Osteoblast (primary cell): ENCODE measurements around the gene PDE9A. TPM values are rescaled to one million over a fixed set of nuclear protein-coding genes. Genes with fewer than 3 reads are reported as not detected.

Experiments used
- DNase-seq: peaks from one replicate; pipeline ENCODE4 v3.0.0; 2011; ENCODE audit warnings: low spot score, mixed read lengths; ENCODE audit not compliant: insufficient read length; ENCODE audit errors: missing footprints
- H2AFZ ChIP-seq: 2 replicates; pipeline ENCODE4 v1.6.0; 2011; ENCODE audit warnings: mild to moderate bottlenecking, low read length
- H3K27ac ChIP-seq: 2 replicates; pipeline ENCODE4 v1.5.1; 2011; ENCODE audit warnings: mild to moderate bottlenecking, low read depth, low read length, moderate library complexity
- H3K27me3 ChIP-seq: 2 replicates; pipeline ENCODE4 v1.6.0; 2012; ENCODE audit warnings: mild to moderate bottlenecking, control low read depth, inconsistent platforms, low read length, moderate library complexity; ENCODE audit not compliant: insufficient read depth
- H3K36me3 ChIP-seq: 2 replicates; pipeline ENCODE4 v1.5.1; 2011; ENCODE audit warnings: mild to moderate bottlenecking, low read length, control low read depth, moderate library complexity; ENCODE audit not compliant: insufficient read depth
- H3K4me1 ChIP-seq: 2 replicates; pipeline ENCODE4 v1.5.1; 2011; ENCODE audit warnings: mild to moderate bottlenecking, low read length, control low read depth, moderate library complexity; ENCODE audit not compliant: insufficient read depth
- H3K4me2 ChIP-seq: 2 replicates; pipeline ENCODE4 v1.6.0; 2011; ENCODE audit warnings: mild to moderate bottlenecking, low read length; ENCODE audit not compliant: insufficient read depth
- H3K4me3 ChIP-seq: fragments of 200-600 bp; sonication (generic); 3 replicates; pipeline ENCODE4 v1.5.1; 2012; ENCODE audit warnings: mild to moderate bottlenecking, low read length, inconsistent platforms; ENCODE audit not compliant: insufficient read depth
- H3K79me2 ChIP-seq: 2 replicates; pipeline ENCODE4 v1.6.0; 2012; ENCODE audit warnings: mild to moderate bottlenecking, low read length, control low read depth, inconsistent platforms; ENCODE audit not compliant: insufficient read depth
- H3K9me3 ChIP-seq: 2 replicates; pipeline ENCODE4 v1.5.1; 2011; ENCODE audit warnings: low read depth, low read length, control low read depth
- H4K20me1 ChIP-seq: 2 replicates; pipeline ENCODE4 v1.6.0; 2012; ENCODE audit warnings: mild to moderate bottlenecking, low read length, control low read depth; ENCODE audit not compliant: insufficient read depth
- CTCF ChIP-seq: IDR thresholded peaks from 2 replicates; pipeline ENCODE4 v1.5.1; 2011; ENCODE audit warnings: mild to moderate bottlenecking, low read depth, low read length, moderate library complexity; ENCODE audit errors: extremely low read depth
- total RNA-seq: library from RNA; depleted of rRNA; stranded (reverse); fragments of >200 nt; gene quantifications from 2 replicates; pipeline ENCODE4 v1.2.3, GENCODE V29; 2012

PDE9A gene
- total RNA-seq, 1 donor = 0.36 TPM

DNA sequence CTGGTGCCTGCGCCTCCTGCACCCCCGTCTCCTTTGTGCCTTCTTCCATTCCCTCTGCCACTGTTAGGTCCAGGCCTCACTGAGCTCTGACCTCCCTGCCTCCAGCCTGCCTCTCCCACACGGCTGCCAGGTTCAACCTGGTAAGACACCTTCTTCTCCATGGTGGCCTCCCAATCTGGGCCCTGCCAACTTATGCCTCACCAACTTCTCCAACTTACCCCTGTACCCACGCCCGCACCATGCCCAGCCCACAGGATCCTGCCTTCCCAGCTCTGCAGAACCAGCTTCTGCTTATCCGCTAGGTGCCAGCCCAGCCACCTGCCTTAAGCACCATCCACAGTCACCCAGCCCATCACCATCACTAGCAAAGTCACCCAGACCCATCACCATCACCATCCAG, 37.2 kb downstream of the PDE9A start:
- no peaks in the 10 kb centered on the region for H3K36me3 ChIP-seq
- H4K20me1 ChIP-seq = no peaks in the 10 kb centered on the region
- DNase-seq = peak; percentile 35
- H3K4me1 ChIP-seq = no peaks in the 10 kb centered on the region
- no peak overlapping the region for H3K4me2 ChIP-seq
- H3K4me3 ChIP-seq = no peak overlapping the region
- peaks cover 3% of the 10 kb centered on the region for H3K27me3 ChIP-seq
- TF ChIP-seq CTCF = no peak
- H3K79me2 ChIP-seq = no peaks in the 10 kb centered on the region
- no peaks in the 10 kb centered on the region for H3K9me3 ChIP-seq
- no peak overlapping the region for H2AFZ ChIP-seq
- no peak overlapping the region for H3K27ac ChIP-seq

DNA sequence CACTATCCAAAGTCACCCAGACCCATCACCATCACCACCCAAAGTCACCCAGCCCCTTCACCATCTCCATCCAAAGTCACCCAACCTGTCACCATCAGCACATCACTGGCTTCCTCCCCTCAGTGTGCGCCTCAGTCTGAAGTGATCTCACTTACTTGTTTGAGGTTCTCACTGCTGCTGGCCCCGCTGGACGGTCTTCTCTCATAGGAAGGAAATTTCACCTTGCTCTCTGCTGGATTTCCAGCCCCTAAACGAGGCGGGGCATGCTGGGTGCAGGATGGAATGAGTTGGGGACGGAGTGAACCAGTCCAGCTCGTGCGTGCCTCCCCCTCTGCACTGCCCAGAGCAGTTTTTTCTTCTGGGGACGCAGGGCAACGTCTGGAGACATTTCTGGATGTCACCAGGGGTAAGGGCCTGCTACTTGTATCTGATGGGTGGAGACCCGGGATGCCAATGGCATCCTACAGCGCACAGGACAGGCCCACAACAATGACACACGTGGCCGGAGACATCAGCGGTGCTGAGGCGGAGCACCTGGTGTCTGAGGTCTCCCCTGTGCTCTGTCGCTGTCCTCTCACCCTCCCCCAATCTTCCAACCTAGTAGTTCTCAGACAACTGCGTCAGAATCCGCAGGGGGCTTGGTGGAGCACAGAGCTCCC, 38.6 kb downstream of the PDE9A start:
- no peak for TF ChIP-seq CTCF
- no peaks in the 10 kb centered on the region for H3K4me1 ChIP-seq
- H3K9me3 ChIP-seq = no peaks in the 10 kb centered on the region
- no peaks in the 10 kb centered on the region for H4K20me1 ChIP-seq
- peaks cover 3% of the 10 kb centered on the region for H3K27me3 ChIP-seq
- H3K27ac ChIP-seq = no peak overlapping the region
- H3K4me2 ChIP-seq = no peak overlapping the region
- H3K36me3 ChIP-seq = no peaks in the 10 kb centered on the region
- H3K4me3 ChIP-seq = no peak overlapping the region
- H2AFZ ChIP-seq = no peak overlapping the region
- DNase-seq = peak; percentile 25
- no peaks in the 10 kb centered on the region for H3K79me2 ChIP-seq

DNA sequence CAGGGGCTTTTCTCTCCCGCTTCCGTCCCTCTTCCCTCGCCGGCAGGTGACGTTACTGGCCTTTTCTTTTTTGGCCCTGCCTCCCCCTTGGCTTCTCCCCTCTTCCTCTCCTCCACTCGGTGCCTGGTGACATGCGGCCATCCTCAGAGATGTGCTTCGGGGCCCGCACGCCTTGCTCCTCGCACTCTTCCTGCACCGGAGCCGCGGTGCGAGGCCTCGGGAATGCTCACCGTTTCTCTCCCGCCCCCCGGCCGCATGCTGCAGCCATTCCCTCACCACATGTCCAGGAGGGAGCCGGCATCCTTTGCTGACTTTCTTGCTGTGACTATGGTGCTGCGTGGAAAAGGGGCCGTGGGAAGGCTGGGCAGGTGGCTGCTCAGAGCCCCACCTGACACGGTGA, 39.3 kb downstream of the PDE9A start:
- Histone ChIP-seq H3K4me3 (no peak overlapping the region), H2AFZ (no peak overlapping the region), H3K36me3 (no peaks in the 10 kb centered on the region), H3K79me2 (no peaks in the 10 kb centered on the region), H3K4me1 (no peaks in the 10 kb centered on the region), H3K27me3 (peaks cover 3% of the 10 kb centered on the region), H4K20me1 (no peaks in the 10 kb centered on the region), H3K9me3 (no peaks in the 10 kb centered on the region), H3K4me2 (no peak overlapping the region), H3K27ac (no peak overlapping the region)
- DNase-seq = peak; percentile 31
- TF ChIP-seq CTCF = no peak

- no peak overlapping the region for H2AFZ ChIP-seq
- no peaks in the 10 kb centered on the region for H3K4me1 ChIP-seq
- peaks cover 3% of the 10 kb centered on the region for H3K27me3 ChIP-seq
- no peaks in the 10 kb centered on the region for H3K36me3 ChIP-seq
- no peaks in the 10 kb centered on the region for H3K9me3 ChIP-seq
- no peaks in the 10 kb centered on the region for H3K79me2 ChIP-seq
- no peak overlapping the region for H3K4me3 ChIP-seq
- DNase-seq = peak; percentile 59
- no peak overlapping the region for H3K4me2 ChIP-seq
- no peak for TF ChIP-seq CTCF
- H3K27ac ChIP-seq = no peak overlapping the region
- no peaks in the 10 kb centered on the region for H4K20me1 ChIP-seq
These were observed 41.6 kb downstream of the PDE9A start for GRCh38 chr21:42694751-42695696.
